SU-DHL-6 (cell line): ENCODE measurements around the gene SHISA7.

Experiments
- H2AFZ ChIP-seq: fragments of 200-600 bp; sonication (generic); 2 replicates; pipeline ENCODE4 v1.6.1; 2014; ENCODE audit warnings: low read depth, mild to moderate bottlenecking, moderate library complexity, mixed read lengths, antibody characterized with exemption, low read length; ENCODE audit not compliant: severe bottlenecking
- H3F3A ChIP-seq: fragments of 200-600 bp; shearing (Covaris generic); 2 replicates; pipeline ENCODE4 v1.6.0; 2016; ENCODE audit warnings: antibody characterized with exemption, mild to moderate bottlenecking; ENCODE audit not compliant: insufficient read depth
- H3K27ac ChIP-seq: fragments of 200-600 bp; sonication (generic); 2 replicates; pipeline ENCODE4 v1.5.1; 2016; ENCODE audit warnings: low read depth, mild to moderate bottlenecking, low read length, moderate library complexity, mixed read lengths
- H3K27me3 ChIP-seq: fragments of 200-600 bp; sonication (generic), shearing (Covaris generic); 2 replicates; pipeline ENCODE4 v1.6.0; 2014; ENCODE audit warnings: mild to moderate bottlenecking, low read length
- H3K36me3 ChIP-seq: fragments of 200-600 bp; sonication (generic); 2 replicates; pipeline ENCODE4 v1.6.1; 2014; ENCODE audit warnings: mild to moderate bottlenecking, low read length, mixed read lengths
- H3K4me2 ChIP-seq: fragments of 300-600, 200-600 bp; shearing (Covaris generic), sonication (generic); 2 replicates; pipeline ENCODE4 v1.6.0; 2014; ENCODE audit warnings: low read length, low read depth, mild to moderate bottlenecking; ENCODE audit not compliant: poor library complexity, severe bottlenecking
- H3K4me3 ChIP-seq: fragments of 200-600 bp; sonication (generic); 2 replicates; pipeline ENCODE4 v1.5.1; 2014; ENCODE audit warnings: antibody characterized with exemption, low read length, mild to moderate bottlenecking, mixed read lengths; ENCODE audit not compliant: insufficient read depth, poor library complexity, severe bottlenecking
- H3K79me2 ChIP-seq: fragments of 200-600 bp; sonication (generic); 2 replicates; pipeline ENCODE4 v1.6.1; 2014; ENCODE audit warnings: mild to moderate bottlenecking, low read length, moderate library complexity; ENCODE audit not compliant: insufficient read depth
- H3K9ac ChIP-seq: fragments of 200-600 bp; sonication (generic); 2 replicates; pipeline ENCODE4 v1.7.0; 2014; ENCODE audit warnings: mild to moderate bottlenecking, low read length
- H3K9me2 ChIP-seq: fragments of 200-600 bp; sonication (generic); replicated peaks from 2 replicates; pipeline ENCODE4 v1.6.1; 2014; ENCODE audit warnings: low read length; ENCODE audit not compliant: insufficient read depth
- H3K9me3 ChIP-seq: fragments of 200-600 bp; sonication (generic); 2 replicates; pipeline ENCODE4 v1.6.1; 2014; ENCODE audit warnings: low read length, mixed read lengths; ENCODE audit not compliant: insufficient read depth
- H4K20me1 ChIP-seq: fragments of 200-600 bp; sonication (generic); 2 replicates; pipeline ENCODE4 v1.6.1; 2014; ENCODE audit warnings: low read depth, mild to moderate bottlenecking, antibody characterized with exemption, low read length, moderate library complexity, mixed read lengths
- EZH2phosphoT487 ChIP-seq: fragments of 200-600 bp; sonication (generic), shearing (Covaris generic); conservative IDR thresholded peaks from 2 replicates; pipeline ENCODE4 v1.6.1; 2018; ENCODE audit warnings: mild to moderate bottlenecking, antibody characterized with exemption, low read length, moderate library complexity, mixed read lengths
- TF ChIP-seq, protein P1 (sequence below): fragments of 200-600 bp; sonication (generic); IDR thresholded peaks from one replicate; pipeline ENCODE4 v1.5.1; 2017; ENCODE audit warnings: antibody characterized with exemption, mild to moderate bottlenecking, low read length, moderate library complexity; ENCODE audit not compliant: insufficient read depth, poor library complexity, severe bottlenecking

SHISA7 gene

DNA sequence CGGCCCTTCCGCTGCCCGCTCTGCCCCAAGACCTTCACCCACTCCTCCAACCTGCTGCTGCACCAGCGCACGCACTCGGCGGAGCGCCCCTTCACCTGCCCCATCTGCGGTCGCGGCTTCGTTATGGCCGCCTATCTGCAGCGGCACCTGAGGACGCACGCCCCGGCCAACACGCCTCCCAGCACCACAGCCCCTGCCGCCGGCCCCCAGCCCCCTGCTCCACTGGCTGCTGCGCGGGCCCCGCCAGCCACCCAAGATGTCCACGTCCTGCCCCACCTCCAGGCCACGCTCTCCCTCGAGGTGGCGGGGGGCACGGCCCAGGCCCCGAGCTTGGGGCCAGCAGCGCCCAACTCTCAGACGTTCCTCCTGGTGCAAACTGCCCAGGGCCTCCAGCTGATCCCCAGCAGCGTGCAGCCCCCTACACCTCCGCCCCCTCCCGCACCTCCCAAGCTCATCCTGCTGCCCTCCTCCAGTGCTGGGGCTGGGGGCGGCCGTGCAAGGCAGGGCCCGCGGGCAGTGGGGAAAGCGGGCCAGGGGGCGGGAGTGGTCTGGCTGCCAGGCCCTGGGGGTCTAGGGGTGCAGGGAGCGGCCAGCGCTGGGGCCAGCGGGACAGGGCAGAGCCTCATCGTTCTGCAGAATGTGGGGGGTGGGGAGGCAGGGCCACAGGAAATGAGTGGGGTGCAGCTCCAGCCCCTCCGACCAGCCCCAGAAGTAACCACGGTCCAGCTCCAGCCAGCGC, 40.0 kb upstream of the SHISA7 start:
- no peak for TF ChIP-seq EZH2phosphoT487
- TF ChIP-seq, protein P1, sequence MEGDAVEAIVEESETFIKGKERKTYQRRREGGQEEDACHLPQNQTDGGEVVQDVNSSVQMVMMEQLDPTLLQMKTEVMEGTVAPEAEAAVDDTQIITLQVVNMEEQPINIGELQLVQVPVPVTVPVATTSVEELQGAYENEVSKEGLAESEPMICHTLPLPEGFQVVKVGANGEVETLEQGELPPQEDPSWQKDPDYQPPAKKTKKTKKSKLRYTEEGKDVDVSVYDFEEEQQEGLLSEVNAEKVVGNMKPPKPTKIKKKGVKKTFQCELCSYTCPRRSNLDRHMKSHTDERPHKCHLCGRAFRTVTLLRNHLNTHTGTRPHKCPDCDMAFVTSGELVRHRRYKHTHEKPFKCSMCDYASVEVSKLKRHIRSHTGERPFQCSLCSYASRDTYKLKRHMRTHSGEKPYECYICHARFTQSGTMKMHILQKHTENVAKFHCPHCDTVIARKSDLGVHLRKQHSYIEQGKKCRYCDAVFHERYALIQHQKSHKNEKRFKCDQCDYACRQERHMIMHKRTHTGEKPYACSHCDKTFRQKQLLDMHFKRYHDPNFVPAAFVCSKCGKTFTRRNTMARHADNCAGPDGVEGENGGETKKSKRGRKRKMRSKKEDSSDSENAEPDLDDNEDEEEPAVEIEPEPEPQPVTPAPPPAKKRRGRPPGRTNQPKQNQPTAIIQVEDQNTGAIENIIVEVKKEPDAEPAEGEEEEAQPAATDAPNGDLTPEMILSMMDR, result no peak
- H3K79me2 ChIP-seq, result peaks cover 8% of the 10 kb centered on the region; the same call in 1 of the 2 replicates
- H3K27me3 ChIP-seq, result no peaks in the 10 kb centered on the region
- H4K20me1 ChIP-seq, result no peaks in the 10 kb centered on the region
- H3K4me2 ChIP-seq, result no peak overlapping the region
- no peak overlapping the region for H2AFZ ChIP-seq
- no peak overlapping the region for H3K4me3 ChIP-seq
- H3K27ac ChIP-seq, result no peak overlapping the region
- H3K36me3 ChIP-seq, result no peaks in the 10 kb centered on the region
- 0 out of 2 replicates have a peak, but pooled peaks cover 3% of the 10 kb centered on the region for H3F3A ChIP-seq
- no peak overlapping the region for H3K9ac ChIP-seq
- no peaks in the 10 kb centered on the region for H3K9me3 ChIP-seq
- no peaks in the 10 kb centered on the region for H3K9me2 ChIP-seq

DNA sequence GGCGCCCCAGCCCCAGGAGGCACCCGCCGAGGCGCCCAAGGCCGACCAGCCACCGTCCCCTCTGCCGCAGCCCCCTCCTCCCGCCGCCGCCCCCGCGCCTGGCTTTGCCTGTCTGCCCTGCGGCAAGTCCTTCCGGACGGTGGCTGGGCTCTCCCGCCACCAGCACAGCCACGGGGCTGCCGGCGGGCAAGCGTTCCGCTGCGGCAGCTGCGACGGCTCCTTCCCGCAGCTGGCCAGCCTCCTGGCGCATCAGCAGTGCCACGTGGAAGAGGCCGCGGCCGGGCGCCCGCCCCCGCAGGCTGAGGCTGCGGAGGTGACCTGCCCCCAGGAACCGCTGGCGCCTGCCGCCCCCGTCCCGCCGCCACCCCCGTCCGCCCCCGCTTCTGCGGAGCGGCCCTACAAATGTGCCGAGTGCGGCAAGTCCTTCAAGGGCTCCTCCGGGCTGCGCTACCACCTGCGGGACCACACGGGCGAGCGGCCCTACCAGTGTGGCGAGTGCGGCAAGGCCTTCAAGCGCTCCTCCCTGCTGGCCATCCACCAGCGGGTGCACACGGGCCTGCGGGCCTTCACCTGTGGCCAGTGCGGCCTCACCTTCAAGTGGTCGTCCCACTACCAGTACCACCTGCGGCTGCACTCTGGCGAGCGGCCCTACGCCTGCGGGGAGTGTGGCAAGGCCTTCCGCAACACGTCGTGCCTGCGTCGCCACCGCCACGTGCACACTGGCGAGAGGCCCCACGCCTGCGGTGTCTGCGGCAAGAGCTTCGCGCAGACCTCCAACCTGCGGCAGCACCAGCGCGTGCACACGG, 39.3 kb upstream of the SHISA7 start:
- Histone ChIP-seq H3K4me3 (no peak overlapping the region), H3K27ac (no peak overlapping the region), H2AFZ (no peak overlapping the region), H3K27me3 (no peaks in the 10 kb centered on the region), H3F3A (0 out of 2 replicates have a peak, but pooled peaks cover 3% of the 10 kb centered on the region), H3K9me3 (no peaks in the 10 kb centered on the region), H3K79me2 (peaks cover 14% of the 10 kb centered on the region; the same call in 1 of the 2 replicates), H3K4me2 (no peak overlapping the region), H3K36me3 (no peaks in the 10 kb centered on the region), H3K9me2 (no peaks in the 10 kb centered on the region), H4K20me1 (no peaks in the 10 kb centered on the region), H3K9ac (no peak overlapping the region)
- TF ChIP-seq, protein P1, result no peak
- no peak for TF ChIP-seq EZH2phosphoT487

DNA sequence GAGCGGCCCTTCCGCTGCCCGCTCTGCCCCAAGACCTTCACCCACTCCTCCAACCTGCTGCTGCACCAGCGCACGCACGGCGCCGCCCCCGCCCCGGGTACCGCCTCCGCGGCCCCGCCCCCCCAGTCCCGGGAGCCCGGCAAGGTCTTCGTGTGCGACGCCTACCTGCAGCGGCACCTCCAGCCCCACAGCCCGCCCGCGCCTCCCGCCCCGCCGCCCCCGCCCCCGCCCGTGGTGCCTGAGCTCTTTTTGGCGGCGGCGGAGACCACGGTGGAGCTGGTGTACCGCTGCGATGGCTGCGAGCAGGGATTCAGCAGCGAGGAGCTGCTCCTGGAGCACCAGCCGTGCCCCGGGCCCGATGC, 38.7 kb upstream of the SHISA7 start:
- Histone ChIP-seq H3K9me3 (no peaks in the 10 kb centered on the region), H3K36me3 (no peaks in the 10 kb centered on the region), H3K9ac (no peak overlapping the region), H3K4me2 (no peak overlapping the region), H2AFZ (no peak overlapping the region), H3K9me2 (no peaks in the 10 kb centered on the region), H3K27ac (no peak overlapping the region), H4K20me1 (no peaks in the 10 kb centered on the region), H3K79me2 (peaks cover 14% of the 10 kb centered on the region; the same call in 1 of the 2 replicates), H3F3A (no peaks in the 10 kb centered on the region), H3K4me3 (no peak overlapping the region), H3K27me3 (no peaks in the 10 kb centered on the region)
- TF ChIP-seq, protein P1, result no peak
- no peak for TF ChIP-seq EZH2phosphoT487
